HG03575 (cell line): ENCODE results near the gene ACOT7.

Source experiments
- ATAC-seq: cut with Tn5 transposase; IDR thresholded peaks from one replicate; pipeline ENCODE4 v1.9.1; 2021; ENCODE audit not compliant: unreplicated experiment, insufficient number of reproducible peaks, low FRiP score; ENCODE audit errors: extremely low read depth

Gene ACOT7

DNA sequence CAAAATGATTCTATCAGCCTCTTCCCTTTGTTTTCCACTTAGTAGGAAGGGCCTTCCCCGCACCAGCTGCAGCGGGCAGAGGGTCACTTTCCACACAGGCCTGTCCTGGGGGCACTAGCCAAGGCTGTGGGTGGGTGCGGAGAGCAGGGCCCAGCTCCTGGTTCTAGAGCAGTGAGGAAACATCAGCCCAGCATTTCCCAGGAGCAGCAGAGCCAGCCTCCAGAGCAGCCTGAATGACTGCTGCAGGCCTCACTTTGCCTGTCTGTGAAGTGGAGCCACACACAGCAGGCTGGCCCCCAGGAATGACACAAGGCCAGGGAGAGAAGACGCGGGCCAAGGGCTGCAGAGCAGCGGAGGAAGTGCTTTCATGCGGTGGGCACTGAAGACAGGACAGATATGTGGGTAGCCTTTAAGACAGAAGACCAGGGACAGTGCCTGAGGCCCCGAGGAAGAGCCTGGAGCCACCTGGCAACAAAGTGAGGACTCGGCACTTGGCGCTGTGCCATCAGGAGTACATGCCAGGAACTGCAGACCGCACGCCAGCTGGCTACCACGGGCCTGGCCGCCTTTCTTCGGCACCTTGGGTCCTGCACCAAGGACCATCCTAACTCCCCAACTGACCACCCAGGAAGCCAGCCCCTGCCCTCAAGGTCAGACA, 42.0 kb downstream of the ACOT7 start:
- ATAC-seq = no peak

DNA sequence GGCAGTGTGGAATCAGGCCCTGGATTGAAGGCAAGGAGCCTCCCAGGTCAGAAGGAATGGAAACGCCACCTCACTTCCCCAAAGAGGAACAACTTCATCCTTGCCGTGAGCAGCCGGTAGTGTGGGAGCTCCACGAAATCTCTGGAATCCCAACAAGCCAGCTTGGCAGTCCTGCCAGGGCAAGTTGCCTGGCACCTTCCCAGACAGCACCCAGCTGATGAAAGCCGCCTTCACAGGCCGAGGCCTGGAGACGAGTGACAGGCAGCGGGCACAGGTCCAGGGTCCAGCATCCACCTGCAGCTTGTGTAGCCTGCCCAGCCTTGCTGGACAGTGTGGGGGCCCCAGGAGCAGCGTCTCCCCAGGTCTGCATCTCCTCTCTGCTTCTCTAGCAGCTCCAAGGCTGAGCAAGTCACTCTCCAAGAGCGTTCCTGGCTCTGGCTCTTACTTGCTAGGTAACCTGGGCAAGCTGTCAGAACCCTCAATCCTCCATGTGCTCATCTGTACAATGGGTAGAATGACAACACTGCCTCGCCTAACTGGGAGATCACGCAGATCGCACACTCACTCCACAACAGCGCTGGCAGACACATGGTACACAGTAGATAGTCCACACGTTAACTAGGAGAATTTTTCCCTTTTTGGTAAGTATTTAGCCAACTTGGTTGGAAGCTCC, 43.0 kb downstream of the ACOT7 start:
- ATAC-seq = no peak

DNA sequence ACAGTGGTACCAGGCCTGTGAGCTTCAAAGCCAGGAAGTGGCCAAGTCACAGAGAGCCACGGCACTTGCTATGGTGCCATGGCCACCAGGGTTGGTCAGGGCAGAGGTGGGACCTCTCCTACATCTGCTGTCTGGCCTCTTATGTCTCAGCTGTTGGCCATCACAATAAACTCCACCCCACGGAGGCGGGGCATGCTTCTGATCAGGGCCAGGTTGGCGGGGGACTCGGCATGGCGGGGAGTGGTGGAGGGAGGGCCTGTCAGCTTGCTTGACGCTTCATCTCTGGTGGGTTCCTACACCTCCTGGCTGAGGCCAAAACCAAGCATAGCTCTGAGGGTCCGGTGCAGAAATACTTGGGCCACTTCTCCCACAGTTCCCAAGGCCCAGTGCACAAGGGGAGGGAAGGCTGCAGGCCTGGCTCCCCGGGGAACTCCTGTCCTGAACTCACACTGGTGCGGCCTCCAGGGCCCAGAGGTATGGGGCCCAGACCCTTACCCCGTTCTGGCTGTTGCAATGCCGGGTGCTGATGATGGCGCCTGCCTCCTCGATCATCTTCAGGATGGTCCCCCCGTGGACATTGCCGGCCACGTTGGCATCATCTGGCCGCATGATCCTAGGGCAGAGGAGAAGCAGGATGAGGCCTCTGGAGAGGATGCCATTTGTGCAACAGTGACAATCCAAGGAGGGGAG, 44.2 kb downstream of the ACOT7 start:
- ATAC-seq = no peak

DNA sequence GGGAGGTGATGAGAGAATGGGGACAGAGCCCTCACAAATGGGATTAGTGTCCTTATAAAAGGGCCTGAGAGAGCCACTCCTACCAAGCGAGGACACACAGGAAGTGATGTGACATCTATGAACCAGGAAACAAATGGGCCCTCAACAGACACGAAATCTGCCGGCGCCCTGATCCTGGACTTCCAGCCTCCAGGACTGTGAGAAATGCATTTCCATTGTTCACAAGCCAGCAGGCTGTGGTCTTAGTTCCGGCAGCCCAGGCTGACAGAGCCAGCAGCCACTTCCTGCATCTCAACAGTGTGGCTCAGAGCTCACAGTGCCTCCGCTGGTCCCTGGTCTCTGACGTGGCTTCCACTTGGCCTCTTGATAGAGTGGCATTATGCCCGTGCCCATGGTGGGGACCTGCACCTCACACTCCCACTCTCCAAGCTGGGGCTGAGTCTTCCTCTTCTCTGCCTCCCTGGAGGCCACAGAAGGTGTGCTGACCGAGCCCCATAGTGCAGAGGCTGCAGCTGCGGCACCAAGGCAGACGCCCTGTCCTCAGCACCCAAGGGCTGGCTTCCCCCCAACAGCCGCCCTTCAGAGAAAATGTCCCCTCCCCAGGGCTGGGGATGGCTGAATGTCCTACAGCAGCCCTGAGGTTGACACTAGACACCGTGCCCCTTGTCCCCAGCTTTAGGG, 44.9 kb downstream of the ACOT7 start:
- no peak for ATAC-seq

DNA sequence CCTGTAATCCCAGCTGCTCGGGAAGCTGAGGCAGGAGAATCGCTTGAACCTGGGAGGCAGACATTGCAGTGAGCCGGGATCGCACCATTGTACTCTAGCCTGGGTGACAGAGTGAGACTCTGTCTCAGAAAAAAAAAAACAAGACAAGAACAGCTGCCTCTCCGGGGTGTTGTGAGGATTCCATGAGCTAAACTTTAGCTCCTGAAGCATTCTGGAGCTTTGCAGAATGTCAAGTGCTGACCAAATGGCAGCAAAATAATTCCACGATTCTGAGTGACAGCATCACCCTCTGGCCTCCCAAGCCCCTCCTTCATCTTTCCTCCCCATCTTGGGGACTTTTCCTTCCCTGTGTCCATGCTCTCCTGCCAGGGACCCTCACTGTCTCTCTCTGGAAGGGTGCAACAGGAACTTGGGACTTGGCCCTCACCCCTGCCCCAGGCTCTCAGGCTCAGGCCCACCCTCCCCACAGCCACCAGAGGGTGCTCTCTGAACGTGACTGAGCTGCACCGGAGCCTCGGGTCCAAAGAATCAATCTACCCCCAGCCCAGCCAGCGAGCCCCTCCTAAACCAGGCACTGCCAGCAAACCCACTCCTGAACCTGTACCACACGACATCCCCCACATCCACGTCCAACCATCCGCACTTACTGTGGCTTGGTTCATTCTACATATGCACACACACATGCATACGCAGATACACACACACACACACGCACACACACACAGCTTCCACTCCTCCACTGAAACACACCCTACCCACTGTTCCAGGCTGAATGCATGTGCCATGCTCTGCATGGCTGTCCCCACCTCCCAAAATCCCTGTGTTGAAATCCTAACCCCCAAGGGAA, 45.7 kb downstream of the ACOT7 start:
- ATAC-seq = no peak

DNA sequence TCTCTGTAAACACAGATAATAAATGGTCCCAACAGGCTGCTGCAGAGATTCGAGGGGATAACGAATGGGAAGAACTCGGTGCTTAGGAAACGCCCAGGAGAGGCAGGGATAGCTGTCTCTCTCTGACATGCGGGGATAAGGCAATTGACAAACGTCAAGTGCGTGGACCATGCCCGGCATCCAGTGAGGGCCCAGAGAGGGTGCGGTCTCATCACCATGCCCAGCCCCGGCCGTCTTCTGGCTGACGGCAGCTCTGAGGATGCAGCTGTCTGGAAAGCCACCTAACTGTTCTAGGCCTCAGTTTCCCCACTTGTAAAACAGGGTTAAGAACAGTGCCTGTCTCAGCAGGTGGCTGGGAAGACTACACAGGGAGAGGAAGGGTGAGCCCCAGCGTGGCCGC, 48.1 kb downstream of the ACOT7 start:
- ATAC-seq = no peak

DNA sequence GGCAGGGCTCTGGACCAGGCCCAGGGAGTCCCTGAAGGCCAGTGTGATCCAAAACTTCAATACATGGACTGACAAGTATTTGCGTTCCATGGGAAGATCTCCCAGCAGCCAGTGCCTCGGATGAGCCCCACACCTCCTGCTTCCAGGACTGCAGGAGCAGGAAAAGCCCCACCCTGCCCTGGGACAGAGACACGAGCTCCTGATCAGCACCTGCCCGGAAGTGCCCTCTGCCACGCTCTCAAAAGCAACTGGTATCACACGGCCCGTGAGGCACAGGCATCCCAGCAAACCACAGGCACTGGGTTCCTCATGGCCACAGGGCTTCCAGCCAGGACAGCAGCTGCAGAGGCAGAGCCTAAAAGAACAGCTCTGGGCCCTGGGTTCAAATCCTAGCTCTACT, 48.6 kb downstream of the ACOT7 start:
- ATAC-seq = no peak

DNA sequence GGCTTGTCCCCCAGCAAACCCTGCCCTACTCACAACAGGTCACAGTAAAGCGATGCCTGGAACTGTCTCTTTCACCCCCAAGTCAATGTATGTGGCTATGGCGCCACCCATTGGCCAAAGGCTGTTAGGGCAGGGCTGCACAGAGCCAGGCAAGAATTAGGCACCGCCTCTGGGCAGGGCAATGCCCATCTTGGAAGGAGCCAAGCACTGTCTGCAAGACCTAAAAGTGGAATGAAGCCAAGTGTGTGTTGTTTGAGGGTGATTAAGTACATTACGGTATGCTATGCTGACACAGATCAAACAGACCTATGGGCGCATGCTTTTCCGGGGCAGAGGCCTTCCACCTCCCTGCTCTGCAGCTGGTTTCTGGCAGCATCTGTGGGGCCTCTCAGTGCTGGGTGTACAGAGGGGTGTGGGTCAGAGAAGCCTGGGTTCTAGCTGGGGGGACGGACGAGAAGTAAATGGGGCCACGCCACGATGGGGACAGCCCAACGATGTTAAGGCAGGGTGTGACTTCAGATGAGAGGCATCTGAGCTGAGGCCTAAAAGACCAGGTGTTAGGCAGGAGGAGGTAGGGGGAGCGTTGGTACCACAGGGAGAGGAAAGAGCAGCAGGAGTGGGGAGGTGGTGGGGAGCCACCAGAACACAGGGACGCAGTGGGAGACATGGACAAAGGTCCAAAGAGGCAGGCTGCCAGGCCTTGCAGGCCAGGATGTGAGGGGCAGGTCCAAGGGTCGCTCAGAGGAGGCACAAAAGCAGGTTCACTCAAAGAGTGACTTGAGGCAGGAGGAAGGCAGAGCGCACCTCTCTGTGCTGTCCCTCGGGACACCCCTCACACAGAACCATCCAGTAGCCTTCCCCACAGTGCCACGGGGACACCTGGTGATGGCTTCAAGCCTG, 49.8 kb downstream of the ACOT7 start:
- no peak for ATAC-seq

DNA sequence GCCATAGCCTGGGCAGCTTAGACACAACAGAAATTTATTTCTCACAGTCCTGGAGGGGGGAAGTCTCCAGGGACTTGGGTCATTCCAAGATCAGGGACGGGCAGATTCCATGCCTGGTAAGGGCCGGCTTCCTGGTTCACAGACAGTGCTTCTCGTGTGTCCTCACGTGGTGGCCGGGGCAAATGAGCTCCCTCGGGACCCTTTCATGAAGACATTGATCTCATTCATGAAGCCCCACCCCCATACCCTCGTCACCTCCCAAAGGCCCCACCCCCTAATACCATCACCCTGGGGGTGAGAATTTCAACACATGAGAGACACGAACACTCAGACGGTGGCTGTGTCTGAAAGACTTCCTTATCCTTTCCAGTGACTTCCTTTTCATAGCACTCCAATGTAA, 51.5 kb downstream of the ACOT7 start:
- no peak for ATAC-seq

DNA sequence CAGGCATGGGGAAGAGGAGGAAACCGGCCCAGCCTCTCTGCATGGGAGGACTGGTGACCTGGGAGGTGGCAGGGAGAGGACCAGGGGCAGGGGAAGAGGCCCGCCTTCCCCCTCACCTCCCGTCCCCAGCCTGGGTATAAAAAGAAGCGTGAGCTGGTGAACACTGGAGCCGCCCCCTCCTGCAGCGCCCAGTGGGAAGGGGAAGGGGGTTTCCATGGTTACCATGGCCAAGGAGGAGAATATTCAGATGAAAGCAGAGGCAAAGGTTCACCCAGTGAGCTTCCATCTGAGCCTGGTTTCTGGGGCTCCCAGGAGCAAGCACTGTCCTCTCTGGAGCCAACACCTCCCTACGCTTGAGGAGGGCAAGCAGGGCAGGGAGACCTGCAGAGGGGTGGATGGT, 54.9 kb downstream of the ACOT7 start:
- ATAC-seq = no peak

DNA sequence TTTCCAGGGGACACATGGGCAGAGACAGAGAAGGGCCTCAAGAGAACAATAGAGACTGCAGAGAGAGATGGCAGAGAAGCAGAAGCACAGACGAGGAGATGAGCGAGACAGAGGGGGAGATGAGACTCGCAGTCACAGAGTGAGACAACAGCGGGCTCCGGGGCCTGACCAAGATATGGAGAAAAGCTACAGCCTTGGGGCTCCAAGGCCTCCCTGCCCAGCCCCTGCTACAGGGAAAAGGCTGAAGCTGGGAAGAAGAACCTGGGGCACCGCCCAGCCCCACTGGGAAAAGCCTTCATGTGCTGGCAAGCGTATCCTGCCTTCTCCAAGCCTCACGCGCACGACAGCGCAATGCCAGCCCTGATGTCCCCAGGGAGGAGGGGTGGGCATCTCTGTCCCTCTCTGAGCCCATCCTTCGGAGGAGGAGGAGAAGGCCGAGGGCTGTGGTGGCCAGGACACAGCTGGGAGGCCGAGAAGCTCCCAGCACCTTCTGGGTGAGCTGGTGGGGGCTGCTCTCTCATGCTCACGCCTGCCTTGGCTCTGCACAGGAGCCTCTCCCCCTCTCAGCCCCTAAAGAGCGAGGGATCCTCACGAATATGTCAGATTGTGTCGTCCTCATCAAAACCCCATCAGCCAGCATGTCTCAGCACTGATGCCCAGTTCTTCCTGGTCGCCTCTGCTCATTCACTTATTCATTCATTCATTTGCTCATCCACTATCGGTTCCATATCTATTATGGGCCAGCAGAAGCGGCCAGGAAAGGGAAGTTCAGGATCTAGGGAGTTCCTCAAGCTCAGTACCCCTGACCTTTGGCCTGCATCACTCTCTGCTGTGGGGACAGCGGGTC, 56.6 kb downstream of the ACOT7 start:
- ATAC-seq = no peak

DNA sequence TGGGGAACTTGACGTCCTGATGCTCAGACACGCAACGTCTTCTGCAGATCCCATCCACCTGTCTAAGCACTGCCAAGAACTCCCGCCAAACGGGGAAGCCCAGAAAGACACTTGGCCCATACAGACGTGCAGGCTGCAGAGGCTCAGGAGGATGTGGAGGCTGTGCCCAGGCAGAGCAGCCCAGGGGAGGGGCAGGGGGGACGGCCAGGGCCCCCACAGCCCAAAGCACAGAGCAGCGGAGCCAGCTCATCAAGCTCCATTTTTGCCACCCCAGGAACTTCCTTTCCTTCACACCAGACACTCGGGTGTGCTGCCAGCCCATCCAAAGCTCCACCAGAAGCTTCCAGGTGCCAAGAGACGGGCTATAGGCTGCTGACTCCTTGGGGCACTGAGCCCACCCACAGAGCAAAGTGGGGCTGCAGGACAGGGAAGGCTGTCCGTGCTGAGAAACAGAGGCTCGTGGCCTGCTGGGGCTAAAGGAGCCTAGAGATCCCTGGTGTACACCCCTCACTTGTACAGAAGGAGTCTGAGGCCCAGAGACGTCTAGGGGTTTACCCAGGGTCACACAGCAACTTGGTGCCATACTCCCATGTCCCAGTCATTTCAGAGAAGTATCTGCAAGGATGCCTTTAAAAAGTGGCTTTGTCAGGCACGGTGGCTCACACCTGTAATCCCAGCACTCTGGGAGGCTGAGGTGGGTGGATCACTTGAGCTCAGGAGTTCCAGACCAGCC, 59.1 kb downstream of the ACOT7 start:
- no peak for ATAC-seq

DNA sequence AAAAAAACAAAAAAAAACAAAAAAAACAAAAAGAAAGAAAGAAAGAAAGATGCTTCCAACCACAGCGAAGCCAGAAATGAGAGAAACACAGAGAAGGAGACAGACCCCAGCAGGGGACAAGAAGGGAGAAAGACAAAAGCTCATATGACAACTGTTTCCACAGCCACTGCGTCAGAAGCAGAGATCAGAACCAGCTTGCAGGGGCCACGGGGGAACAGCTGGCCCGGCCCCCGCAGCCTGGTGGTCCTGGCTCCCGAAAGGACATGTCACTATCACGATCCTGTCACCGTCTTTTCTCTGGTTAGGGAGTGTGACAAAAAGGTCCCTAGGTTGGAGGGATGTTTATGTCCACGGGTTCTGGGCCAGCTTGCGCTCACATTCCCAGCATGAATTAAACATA, 60.7 kb downstream of the ACOT7 start:
- ATAC-seq = no peak

DNA sequence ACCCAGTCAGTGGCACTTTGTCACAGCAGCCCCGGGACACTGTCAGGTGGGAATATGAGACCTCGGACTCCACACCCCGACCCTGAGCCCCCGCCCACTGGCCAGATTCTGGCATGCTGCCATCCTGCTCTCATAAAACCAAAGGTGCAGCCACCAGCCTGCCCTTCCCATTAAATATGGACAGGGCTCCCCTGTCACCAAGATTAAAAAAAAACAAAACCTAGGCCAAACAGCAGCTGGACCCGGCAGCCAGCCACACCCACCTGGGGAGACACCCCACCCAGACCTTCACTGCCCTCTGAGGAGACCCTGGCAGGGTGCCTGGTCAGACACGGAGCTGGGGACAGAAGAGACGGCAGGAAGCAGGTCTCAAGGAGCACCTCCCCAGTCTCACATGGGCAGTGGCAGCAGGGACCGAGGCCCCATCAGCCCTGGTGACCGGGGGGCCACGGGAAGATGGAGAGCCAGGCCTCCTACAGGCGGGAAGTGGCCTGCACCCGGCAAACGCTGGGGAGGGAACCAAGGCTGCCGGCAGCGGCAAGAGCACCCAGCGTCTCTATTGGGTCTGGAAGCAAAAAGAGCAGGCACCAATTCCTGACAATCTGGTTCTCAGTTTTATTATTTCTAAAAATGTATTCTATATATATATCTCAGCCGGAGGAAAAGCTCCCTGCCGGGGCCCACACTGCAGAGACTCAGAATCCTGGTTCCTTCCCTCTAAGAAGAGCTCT, 61.9 kb downstream of the ACOT7 start:
- ATAC-seq = no peak

DNA sequence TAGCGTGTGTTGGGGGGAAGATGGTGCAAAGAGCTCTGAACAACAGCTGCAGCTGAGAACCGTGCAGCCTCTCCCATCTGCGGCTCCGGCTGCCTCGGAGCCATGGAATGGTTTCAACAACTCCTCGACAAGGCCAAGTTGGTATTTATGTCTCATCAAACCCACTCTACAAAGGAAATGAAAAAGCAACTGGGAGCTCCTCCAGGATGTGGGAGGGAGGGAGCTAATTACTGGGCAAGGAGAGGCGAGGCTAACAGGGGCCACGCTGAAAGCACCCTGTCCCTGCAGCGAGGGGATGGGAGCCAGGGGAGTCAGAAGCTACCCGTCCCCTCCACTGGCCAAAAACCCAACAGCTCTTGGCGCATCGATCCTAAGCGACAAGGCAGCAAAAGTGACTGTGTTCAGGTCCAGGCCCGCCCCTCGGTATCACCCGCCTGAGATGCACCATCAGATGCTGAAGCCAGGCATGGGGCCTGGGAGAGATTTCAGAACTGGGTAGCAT, 63.1 kb downstream of the ACOT7 start:
- no peak for ATAC-seq

DNA sequence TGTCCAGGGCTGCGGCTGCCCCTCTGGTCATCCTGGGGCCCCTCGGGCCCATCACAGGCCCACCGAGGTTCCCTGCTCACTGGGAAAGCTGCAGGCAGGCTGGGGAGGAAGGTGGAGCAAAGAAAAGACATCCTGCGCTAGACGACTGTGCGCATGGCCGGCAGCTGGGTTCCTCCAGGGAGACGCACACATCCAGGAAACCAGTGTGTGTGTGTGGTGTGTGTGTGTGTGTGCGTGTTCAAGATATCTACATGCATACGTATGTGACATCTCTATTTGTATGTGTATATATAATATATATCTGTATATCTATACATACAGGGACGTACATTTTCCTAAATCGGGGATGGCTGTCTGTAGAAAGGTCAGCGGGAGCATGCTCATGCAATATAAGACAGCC, 63.7 kb downstream of the ACOT7 start:
- no peak for ATAC-seq
